Hypothalamus (tissue), 51 donors: ENCODE results near the gene SH3BP5.

Experiments used
- DNase-seq, 51 donors: peaks; one replicate each; lab custom pipeline; 2025; lab: John Stamatoyannopoulos, UW

Gene SH3BP5

DNA sequence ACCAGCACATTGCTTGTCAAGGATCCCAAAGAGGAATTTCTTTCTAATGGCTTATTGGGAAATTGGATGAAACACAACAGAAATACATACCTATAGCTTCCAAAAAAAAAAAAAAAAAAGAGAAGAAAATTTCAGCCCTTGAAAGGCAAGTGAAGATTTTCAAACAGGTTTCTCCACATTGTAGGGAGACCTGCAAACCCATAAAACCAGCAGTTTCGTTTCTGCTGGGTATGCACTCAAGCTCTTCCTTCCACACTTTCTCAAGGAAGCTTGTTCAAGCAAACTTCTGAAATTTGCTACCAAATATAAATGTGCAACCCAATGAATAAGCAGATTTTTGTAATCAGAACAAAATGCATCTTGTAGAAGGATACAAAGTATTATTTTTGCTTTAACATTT is 15.9 kb upstream of the SH3BP5 start:
- no peak for DNase-seq

DNA sequence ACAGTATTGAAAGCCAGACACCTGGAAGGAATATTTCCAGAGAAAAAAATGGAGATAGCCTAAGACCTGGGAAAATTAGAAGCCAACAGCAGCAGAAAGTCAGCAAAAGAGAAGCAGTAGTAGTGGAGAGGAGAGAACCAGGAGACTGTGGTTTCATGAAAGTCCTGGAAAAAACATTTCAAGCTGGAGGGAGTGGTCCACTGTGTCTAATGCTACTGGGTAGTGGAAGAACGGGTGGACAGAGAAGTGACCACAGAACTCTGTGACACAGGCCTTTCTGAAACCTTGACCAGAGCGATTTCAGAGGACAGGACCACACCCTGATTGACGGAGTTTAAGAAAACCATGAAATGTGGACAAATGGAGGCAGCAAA is 15.3 kb upstream of the SH3BP5 start:
- no peak for DNase-seq

DNA sequence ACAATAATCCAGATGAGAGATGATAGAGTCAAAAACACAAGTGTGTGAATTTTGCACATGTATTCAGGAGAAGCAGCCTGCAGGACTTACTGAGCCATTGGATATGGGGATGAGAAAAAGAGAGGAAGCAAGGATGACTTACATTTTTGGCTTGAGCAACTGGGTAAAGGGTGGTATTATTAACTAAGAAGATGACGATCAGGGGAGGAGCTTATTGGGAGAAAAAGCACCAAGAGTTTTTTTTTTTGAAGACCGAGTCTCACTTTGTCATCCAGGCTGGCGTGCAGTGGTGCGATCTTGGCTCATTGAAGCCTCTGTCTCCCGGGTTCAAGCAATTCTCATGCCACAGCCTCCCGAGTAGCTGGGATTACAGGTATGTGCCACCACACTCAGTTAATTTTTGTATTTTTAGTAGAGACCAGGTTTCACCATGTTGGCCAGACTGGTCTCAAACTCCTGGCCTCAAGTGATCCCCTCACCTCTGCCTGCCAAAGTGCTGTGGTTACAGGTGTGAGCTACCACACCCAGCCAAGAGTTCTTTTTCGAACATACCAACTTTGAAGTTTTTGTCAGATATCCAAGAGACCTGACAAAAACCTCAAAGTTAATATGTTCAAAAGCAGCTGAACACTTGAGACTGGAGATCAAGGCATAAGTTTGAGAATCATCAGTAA is 14.8 kb upstream of the SH3BP5 start:
- DNase-seq, result no peak

DNA sequence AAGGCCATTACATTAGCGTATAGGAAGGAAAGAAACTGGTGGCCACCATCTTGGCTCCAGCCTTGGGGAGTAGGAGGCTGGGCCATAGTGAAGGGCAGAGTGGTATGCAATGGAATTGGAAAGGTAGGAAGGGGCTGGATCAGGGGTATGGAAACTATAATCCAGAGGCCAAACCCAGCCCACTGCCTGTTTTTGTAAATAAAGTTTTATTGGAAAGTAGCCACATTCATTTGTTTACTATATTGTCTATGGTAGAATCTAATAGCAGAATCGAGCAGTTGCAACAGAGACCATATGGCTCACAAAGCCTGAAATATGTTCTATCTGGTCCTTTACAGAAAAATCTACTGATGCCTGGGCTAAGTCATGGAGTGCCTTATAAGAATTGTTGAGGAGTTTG is 14.1 kb upstream of the SH3BP5 start:
- no peak for DNase-seq

DNA sequence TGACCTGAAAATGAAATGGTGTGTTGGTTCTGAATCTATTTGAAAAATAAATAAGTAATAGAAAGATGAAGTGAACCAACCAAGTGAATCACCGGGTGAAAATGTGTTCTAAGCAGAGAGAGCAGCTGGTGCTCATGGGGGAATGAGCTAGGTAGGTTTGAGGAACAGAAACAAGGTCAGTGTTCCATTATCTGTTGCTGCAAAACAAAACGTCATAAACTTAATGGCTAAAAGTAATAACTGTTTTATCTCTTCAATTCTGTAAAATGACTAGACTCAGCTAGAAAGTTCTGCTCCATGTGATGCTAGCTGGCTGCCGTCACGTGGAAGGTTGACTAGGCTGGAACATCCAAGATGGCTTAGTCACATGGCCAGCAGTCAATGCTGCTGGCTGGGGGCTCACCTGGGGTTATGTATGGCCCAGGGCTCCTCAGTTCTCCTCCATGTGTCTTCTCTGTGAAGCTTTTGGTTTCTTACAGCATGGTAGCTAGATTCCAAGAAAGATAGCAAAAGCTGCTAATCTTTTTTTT is 13.3 kb upstream of the SH3BP5 start:
- no peak for DNase-seq

DNA sequence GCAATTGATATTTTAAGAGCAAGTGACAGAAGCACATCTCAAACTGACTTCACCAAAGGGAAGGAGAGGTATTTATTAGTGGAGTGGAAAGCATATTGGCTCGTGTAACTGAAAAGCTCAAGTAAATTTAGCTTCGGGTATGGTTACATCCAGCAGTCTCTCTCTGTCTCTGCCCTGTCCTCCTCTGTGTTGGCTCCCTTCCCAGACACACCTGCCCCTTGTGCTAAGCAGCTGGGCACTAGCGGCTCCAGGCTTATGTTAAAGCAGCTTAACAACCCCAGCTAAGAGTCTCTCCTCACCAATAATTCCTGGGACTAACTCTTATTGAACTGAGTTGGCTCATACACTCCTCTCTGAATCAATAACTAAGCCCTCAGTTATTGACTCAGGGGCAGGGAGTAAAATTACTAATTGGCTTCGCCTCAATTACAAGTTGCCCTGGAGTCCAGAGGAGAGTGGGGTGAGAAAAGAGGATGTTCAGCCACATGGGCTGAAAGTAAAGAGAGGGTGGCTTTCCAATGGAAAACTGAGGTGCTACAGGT is 12.8 kb upstream of the SH3BP5 start:
- DNase-seq, result no peak

DNA sequence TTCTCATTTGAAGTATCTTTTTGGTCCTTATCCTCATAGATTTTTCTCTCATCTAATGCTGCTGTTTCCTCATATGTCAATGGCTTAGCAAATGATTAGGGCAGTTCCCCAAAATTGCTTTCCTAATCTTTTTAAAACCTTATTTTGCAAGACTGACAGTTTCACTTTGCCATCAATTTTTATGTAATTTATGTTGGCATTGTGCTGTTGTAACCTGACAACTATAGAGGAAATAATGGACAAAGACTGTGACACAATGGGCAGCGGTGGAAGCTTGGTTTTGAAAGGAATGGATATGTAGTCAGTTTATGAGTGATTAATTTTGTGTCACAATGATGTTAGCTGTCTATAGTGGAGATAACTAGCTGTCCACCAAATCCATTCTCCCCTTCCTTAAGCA is 10.6 kb upstream of the SH3BP5 start:
- DNase-seq, result no peak

DNA sequence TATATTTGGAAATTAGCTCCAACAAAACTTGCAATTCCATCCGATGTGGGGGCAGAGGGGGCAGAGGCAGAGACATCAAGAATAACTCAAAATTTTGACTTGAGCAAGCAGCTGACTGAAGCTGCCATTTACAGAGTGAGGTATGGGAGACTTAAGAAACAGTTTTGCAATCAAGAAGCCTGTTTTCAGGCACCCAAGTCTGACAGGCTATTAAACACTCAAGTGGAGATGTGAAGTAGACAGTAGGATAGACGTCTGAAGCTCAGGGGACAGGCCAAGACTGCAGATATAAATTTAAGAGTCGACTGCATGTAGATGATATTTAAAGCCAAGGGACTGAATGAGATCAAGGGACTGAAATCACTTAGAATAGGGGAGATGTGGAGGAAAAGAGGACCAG is 9.9 kb upstream of the SH3BP5 start:
- no peak for DNase-seq

DNA sequence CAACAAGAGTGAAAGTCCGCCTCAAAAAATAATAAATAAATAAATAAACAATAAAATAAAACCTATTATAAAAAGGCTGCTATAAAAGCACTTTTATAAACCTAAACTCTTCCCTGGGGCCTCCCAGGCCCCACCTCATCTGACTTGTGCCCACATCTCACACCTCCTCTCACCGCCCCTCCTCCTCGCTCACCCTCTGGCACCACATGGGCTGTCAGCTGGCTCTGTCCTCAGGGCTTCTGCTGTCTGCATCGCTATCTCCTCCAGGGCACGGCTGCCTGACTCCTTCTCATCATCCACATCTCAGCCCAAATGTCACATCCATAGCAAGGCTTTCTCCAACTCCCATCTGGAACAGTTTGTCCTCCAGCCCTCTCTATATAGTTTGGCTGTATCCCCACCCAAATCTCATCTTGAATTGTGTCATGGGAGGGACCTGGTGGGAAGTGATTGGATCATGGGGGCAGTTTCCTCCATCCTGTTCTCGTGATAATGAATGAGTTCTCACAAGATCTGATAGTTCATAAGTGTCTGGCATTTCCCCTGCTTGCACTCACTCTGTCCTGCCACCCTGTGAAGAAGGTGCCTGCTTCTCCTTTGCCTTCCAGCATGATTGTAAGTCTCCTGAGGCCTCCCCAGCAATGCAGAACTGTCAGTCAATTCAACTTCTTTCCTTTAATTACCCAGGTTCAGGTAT is 8.8 kb upstream of the SH3BP5 start:
- DNase-seq, result no peak

DNA sequence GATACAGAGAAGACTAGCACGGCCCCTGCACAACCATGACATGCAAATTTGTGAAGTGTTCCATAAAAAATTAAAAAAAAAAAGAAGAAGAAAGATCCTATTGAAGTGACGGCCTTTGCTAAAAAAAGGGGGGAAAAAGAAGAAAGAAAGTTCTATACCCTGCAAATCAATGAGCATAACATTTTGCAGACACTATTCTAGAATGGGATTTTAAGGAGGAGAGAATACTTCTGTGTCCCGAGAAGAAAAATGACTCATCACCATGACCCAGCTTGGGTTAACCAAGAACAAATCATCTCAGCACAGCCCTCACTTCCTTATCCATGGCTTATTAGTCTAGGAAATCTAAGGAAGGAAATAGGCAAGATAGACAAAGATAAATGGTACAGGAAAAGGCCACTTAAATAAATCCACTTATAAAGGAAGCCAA is 7.4 kb upstream of the SH3BP5 start:
- no peak for DNase-seq

DNA sequence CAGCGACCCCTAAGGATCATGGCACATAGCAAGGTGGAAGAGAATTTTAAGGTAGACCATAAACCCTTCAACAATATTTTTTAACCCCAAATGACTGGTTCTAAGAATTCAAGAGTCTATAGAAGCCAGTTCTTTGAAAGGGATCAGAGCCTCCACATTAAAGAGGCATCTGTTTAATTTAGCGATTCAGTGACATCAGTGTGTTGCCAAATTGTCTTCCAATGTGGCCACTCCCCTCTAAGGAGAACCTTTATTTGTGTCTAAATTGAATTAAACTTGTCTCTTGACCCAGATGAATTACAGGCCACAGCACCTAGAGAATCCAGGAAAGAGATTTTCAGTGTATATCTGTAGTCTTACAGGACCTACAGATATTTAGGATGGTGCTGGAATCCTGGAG is 6.6 kb upstream of the SH3BP5 start:
- no peak for DNase-seq

DNA sequence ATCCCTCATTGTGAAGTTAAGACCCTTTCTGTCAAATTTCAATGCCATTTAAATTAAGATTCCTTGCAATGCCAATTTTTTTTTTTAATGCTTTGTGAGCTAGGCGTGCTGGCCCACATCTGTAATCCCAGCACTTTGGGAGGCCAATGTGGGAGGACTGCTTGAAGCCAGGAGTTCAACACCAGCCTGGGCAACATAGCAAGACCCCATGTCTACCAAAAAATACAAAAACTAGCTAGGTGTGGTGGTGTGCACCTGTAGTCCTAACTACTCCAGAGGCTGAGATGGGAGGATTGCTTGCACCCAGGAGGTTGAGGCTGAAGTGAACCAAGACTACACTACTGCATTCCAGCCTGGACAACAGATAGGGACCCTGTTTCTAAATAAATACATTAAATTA is 5.6 kb upstream of the SH3BP5 start:
- DNase-seq, result no peak

DNA sequence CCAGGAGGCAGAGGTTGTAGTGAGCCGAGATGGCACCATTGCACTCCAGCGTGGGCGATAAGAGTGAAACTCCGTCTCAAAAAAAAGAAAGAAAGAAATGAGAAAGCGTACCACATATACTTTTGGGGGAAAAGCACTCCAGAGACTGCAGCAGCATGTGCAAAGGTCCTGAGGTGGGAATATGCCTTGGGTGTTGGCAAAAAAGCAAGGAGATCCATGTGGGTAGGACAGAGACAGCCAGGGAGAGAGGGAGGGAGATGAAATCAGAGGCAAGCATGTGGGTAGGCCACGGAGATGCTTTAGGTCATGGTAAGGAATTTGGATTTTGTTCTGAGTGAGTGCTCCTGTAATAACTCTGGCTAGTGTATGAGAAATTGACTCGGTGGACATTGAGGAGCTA is 3.7 kb upstream of the SH3BP5 start:
- no peak for DNase-seq

DNA sequence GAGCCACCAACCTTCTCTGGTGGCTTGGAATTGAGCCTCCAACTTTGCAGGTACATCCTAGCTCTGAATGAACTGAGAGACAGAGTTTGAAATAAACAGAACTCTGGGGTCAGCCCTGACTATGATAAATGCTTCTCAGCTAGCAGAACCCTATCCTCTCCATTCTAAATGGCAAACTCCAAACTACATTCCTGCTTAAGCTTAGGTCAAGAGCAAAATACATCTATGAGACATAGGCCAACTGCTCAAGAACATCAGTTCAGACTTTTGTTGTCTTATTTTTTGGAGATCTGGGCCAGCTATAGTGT is 1.5 kb upstream of the SH3BP5 start:
- no peak for DNase-seq

DNA sequence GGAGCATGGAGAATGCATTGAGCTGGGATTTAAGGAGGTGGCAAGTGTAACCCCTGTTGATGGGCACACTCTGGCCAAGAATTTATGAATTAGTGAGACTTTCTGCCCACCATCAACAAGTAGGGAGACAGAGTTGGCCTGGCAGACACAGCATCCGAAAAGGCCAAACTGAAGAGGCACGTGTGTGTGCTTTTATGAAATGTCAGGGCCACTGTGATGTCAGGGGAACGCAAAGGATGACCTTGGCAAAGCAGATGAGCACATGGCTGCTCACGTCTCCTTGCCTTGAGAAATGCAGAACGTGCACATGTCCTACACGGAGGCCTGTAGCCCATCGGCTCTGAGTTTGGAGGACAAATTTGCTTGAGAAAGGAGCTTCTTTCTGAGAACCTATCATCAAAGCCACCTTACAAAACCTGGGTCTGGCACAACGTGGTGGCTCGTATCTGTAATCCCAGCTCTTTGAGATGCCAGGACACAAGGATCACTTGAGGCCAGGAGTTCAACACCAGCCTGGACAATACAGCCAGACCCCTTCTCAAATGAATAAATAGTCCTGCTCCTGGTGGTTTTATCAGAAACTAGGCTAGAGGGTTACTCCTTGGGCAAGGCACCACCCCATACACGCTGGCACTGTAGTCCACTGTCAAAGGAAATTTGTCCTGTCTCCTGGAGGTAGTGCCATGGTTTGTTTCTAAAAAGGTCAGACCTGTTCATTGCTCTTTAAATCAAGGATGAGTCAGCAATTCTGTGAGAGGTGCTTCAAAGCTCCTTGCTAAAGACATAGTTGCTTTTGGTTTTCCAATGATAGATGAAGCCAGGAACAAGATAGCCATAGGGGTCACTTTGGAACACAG is 941 bp upstream of the SH3BP5 start:
- DNase-seq, result no peak

DNA sequence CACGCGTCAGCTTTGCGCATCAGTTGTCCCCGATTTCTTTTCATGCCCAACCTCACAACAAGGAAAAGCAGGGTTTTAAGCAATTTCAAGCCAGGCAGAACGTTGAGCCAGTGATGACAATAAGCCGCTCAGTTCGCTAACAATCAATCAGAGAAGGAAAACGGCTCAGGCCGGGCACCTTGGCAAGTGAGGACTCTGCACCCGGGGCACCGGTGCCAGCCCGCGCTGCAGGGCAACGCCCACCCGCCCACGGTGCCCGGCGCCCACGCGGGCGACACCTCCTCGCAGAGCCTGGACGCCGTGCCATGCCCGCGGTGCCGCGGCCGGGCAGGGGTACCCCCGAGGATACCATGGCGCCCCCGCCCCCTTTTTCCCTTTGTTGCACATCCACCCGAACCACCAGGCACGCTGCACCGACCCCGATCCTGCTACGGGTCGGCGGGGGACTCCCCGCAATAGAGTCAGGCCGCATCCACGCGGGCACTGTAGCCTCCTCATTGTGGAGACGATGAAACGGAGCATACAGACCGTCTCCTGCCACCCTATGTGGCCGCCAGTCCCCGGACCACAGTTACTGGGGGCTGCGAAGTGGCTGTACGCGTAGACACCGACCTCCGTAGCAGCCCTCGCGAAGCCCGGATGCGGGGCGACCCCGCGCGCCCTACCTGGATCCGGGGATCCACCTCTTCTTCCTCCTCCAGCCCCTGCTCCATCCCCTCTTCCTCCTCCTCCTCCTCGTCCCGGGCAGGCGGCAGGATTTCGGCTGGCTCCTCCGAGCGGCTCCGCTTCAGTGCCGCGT is 581 bp downstream of the SH3BP5 start:
- DNase-seq, result peak in 22 of 51 donors; percentile 12 to 70 (median 47)

DNA sequence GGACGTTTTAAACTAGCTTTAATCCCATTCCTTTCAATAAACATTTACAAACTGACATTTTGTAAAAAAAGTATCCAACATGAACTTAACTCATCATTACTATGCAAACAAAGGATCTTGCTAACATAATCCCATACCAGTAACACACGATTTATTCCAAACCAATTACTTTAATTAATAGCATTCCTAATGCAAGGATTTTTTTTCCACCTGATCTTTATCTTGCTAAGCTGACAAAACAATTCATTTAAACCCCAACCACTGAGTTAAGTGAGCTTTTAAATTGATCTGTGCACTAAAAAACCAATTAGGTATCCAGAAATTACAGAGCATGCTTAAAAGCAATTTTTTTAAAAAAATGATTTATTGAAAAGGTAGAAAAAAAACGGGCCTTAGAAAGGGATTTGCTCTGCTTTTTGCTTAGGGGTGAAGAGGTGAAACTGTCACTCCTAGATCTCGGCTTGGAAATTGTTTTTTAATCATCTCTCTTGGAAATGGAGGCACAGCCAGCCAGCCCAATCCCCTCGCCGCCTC is 1.2 kb downstream of the SH3BP5 start:
- no peak for DNase-seq

DNA sequence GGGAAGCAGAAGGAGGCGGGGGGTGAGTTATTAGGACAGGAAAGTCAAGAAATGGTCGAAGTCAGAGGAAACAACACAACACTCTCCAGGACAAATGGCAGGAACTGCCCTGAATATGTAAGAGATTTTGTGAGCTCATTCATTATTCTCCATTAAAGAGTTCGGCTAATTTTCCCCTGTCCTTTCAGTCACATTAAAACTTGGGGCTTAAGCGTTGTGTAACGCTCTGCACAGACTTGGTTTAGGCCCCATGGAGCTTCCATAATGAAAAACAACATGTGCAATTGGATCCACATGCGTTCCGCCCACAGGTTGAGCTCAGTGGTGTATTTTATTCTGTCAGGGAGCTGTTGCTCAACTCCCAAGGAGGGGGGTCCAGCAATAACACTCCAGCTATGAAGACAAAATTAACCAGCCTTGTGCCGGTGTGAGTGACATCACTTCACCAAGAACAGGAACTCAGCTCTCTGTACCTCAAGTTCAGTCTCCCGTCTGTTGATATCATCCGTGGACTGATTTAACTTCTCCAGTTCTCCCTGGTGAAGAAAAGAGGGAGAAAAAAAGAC is 2.3 kb downstream of the SH3BP5 start:
- no peak for DNase-seq

DNA sequence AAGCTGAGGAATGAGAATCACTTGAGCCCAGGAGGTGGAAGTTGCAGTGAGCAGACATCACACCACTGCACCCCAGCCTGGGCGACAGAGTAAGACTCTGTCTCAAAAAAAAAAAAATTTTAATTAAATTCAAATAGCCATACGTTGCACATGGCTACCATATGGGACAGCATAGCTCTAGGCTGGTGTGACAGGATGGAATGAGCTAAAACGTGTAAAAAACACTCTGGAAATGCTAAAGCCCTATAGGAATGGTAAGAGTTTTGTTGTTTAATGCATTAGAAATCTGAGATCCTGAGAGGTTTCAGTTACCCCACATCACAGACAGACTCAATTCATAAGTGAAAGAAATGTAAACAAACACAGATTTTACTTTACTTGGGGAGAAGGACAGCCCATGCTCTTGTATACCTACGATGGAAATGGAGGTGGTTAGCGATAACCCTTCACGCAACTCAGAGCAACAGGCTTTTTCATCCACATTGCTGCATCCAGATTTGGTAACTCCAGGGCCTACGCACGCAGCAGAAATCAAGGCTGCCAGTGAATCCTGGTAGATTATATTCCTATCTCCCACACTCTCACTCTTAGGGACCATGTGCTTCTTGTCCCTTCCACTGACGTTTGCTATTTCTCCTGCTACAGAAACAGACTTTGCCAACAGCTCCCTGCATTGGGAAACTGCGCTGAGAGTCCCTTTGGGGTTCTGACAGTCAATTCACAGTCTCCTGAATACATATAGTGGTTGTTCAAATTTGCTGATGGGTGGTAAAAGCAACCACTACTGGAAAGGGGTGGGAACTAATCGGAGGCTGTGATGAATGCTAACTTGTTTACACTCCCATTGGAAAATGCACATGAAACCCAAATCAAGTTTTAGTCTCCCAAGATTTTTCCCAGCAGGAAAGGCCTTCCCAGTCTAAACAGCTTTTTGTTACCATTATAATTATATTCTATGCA is 3.1 kb downstream of the SH3BP5 start:
- no peak for DNase-seq
